ENCODE results near the gene SF3A1.

DNA sequence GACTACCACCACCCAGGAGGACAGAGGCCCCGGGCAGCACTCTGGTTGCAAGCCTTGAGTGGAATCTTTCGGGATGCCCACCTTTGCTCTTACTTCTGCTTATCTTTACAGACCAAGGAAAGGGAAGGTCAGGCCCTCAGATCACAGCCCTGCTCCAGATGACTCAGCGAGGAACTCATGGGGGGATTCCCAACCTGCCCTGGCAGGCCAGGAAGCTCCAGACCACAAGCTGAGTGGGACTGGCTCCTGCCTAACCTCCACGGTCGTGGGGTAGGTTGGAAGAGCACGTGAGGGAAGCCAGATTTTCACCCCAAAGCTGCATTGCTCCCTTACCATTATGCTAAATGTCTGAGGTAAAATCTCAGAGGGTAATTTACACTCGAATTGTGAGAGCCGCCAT lies 41.8 kb downstream of the SF3A1 start:
- no peak for TF ChIP-seq MAX (IDR thresholded peaks at IDR 0.05)
- no peak for TF ChIP-seq NRF1 (IDR thresholded peaks at IDR 0.05; ENCODE audit: low read depth, low read length)
- no peak for TF ChIP-seq RBBP5 (IDR thresholded peaks at IDR 0.05; ENCODE audit: borderline replicate concordance, low read depth, low read length)
- TF ChIP-seq CTCF (IDR thresholded peaks at IDR 0.05; ENCODE audit: control extremely low read depth in 1 of 3, insufficient read depth in 1 of 3, low read depth in 1 of 3, low read length in 3 of 3), result no peak
- TF ChIP-seq, protein P1, sequence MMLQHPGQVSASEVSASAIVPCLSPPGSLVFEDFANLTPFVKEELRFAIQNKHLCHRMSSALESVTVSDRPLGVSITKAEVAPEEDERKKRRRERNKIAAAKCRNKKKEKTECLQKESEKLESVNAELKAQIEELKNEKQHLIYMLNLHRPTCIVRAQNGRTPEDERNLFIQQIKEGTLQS (IDR thresholded peaks at IDR 0.05; ENCODE audit: insufficient read depth, low read depth, low read length), result no peak
- no peak for TF ChIP-seq SUZ12 (IDR thresholded peaks at IDR 0.05; ENCODE audit: low read length)
- TF ChIP-seq POLR2A (IDR thresholded peaks at IDR 0.05; ENCODE audit: control extremely low read depth in 1 of 2, low read depth in 2 of 2, low read length in 2 of 2), result no peak
- no peak for TF ChIP-seq RAD21 (IDR thresholded peaks at IDR 0.05 in 1 of 2, conservative IDR thresholded peaks at IDR 0.05 in 1 of 2; ENCODE audit: low read depth in 2 of 2, low read length in 2 of 2)
- no peak for TF ChIP-seq SIN3A (conservative IDR thresholded peaks at IDR 0.05 in 1 of 2, IDR thresholded peaks at IDR 0.05 in 1 of 2; ENCODE audit: low read depth in 1 of 2, low read length in 2 of 2)
